SK-N-SH (cell line): ENCODE measurements around the gene MEGF6. TPM values are rescaled to one million over a fixed set of nuclear protein-coding genes. Genes with fewer than 3 reads are reported as not detected.

Source experiments
- CTCF ChIA-PET: fragments of 300-600, 350-600 bp; formaldehyde crosslinking; extraction: SDS; loops from one replicate; lab custom pipeline; 2021; lab: Yijun Ruan, JAX
- POLR2A ChIA-PET: fragments of 350-600 bp; sonication (Branson Sonifier 250); formaldehyde crosslinking; extraction: SDS; loops from one replicate; lab custom pipeline; 2020; ENCODE audit warnings: antibody characterized with exemption, inconsistent platforms; lab: Yijun Ruan, JAX
- DNase-seq: peaks from one replicate; pipeline ENCODE4 v3.0.0; 2012
- H2AFZ ChIP-seq: fragments of 200-600 bp; sonication (generic); 2 replicates; pipeline ENCODE4 v1.8.1; 2016; ENCODE audit warnings: antibody characterized with exemption, mild to moderate bottlenecking, low read depth
- H3F3A ChIP-seq: fragments of 200-600 bp; sonication (generic); replicated peaks from 2 replicates; pipeline ENCODE3; 2016; ENCODE audit warnings: antibody characterized with exemption, mild to moderate bottlenecking; ENCODE audit not compliant: insufficient read depth
- H3K27ac ChIP-seq, 2 experiments: fragments of 200-500 bp in 1 of 2; fragments of 200-600 bp in 1 of 2; sonication (Bioruptor generic) in 1 of 2; sonication (generic), shearing (Covaris generic) in 1 of 2; 2 replicates each; pipeline versions ENCODE4 v1.5.1 to v1.6.1; 2014 to 2016; ENCODE audit warnings: low read depth in 2 of 2, inconsistent platforms in 1 of 2, low read length in 1 of 2, mild to moderate bottlenecking in 1 of 2, mixed read lengths in 1 of 2
- H3K27me3 ChIP-seq: fragments of 200-600 bp; sonication (generic), shearing (Covaris generic); 2 replicates; pipeline ENCODE4 v1.6.1; 2016; ENCODE audit warnings: mixed run types; ENCODE audit not compliant: insufficient read depth
- H3K36me3 ChIP-seq, 2 experiments: fragments of 200-500 bp in 1 of 2; fragments of 200-600 bp in 1 of 2; sonication (Bioruptor generic) in 1 of 2; sonication (generic) in 1 of 2; replicated peaks in 1 of 2; 2 replicates each; pipeline versions ENCODE3 to v1.5.1; 2014 to 2016; ENCODE audit warnings: low read length in 1 of 2, mild to moderate bottlenecking in 1 of 2; ENCODE audit not compliant: insufficient read depth in 2 of 2, control insufficient read depth in 1 of 2
- H3K4me1 ChIP-seq, 2 experiments: fragments of 200-500 bp in 1 of 2; fragments of 200-600 bp in 1 of 2; sonication (Bioruptor generic) in 1 of 2; sonication (generic), shearing (Covaris generic) in 1 of 2; 2 replicates each; pipeline versions ENCODE4 v1.5.1 to v1.6.1; 2014 to 2016; ENCODE audit warnings: low read depth in 1 of 2, low read length in 1 of 2, mixed run types in 1 of 2; ENCODE audit not compliant: insufficient read depth in 2 of 2, control insufficient read depth in 1 of 2
- H3K4me2 ChIP-seq: fragments of 200-600 bp; sonication (generic), shearing (Covaris generic); 2 replicates; pipeline ENCODE4 v1.6.1; 2017; ENCODE audit warnings: mixed run types
- H3K4me3 ChIP-seq, 2 experiments: fragments of 200-500 bp in 1 of 2; fragments of 200-600 bp in 1 of 2; sonication (Bioruptor generic) in 1 of 2; sonication (generic), shearing (Covaris generic) in 1 of 2; 2 replicates each; pipeline versions ENCODE4 v1.5.1 to v1.8.1; 2014 to 2016; ENCODE audit warnings: low read depth in 2 of 2, inconsistent platforms in 1 of 2, low read length in 1 of 2, mild to moderate bottlenecking in 1 of 2, mixed read lengths in 1 of 2, moderate library complexity in 1 of 2
- H3K79me2 ChIP-seq: fragments of 200-600 bp; sonication (generic); 2 replicates; pipeline ENCODE4 v1.8.1; 2017; ENCODE audit warnings: mild to moderate bottlenecking; ENCODE audit not compliant: insufficient read depth
- H3K9ac ChIP-seq: fragments of 200-600 bp; sonication (generic); 2 replicates; pipeline ENCODE4 v1.6.1; 2017; ENCODE audit warnings: mixed run types
- H3K9me2 ChIP-seq: fragments of 200-600 bp; sonication (generic); 2 replicates; pipeline ENCODE4 v1.6.1; 2017; ENCODE audit warnings: mixed run types
- H3K9me3 ChIP-seq: fragments of 200-600 bp; sonication (generic); 2 replicates; pipeline ENCODE4 v1.6.1; 2017; ENCODE audit warnings: mixed run types, mild to moderate bottlenecking, moderate library complexity
- H4K20me1 ChIP-seq: fragments of 200-600 bp; sonication (generic); 2 replicates; pipeline ENCODE4 v1.6.1; 2017; ENCODE audit warnings: mild to moderate bottlenecking, mixed run types; ENCODE audit not compliant: insufficient read depth
- CHD2 ChIP-seq: fragments of 150-350 bp; IDR thresholded peaks from 2 replicates; pipeline ENCODE4 v1.6.1; 2018; ENCODE audit warnings: low read length; ENCODE audit not compliant: partially characterized antibody
- EP300 ChIP-seq, 2 experiments: IDR thresholded peaks; 2 replicates each; pipeline versions ENCODE4 v1.4.0 to v1.6.1; 2012; ENCODE audit warnings: borderline replicate concordance in 1 of 2, low read depth in 1 of 2, low read length in 1 of 2
- FOSL2 ChIP-seq: IDR thresholded peaks from 2 replicates; pipeline ENCODE4 v1.4.0; 2012; ENCODE audit warnings: low read depth, mild to moderate bottlenecking, moderate library complexity, borderline replicate concordance
- FOXJ3 ChIP-seq: sonication (generic); formaldehyde crosslinking; IDR thresholded peaks from 2 replicates; pipeline ENCODE4 v1.5.1; 2020; ENCODE audit warnings: mild to moderate bottlenecking, missing genetic modification reagents
- FOXM1 ChIP-seq: IDR thresholded peaks from 2 replicates; pipeline ENCODE4 v1.4.0; 2012; ENCODE audit warnings: low read depth, mild to moderate bottlenecking
- MEF2A ChIP-seq: IDR thresholded peaks from 2 replicates; pipeline ENCODE4 v1.4.0; 2012; ENCODE audit warnings: low read depth, borderline replicate concordance
- MXI1 ChIP-seq: IDR thresholded peaks from 2 replicates; pipeline ENCODE4 v1.6.1; 2012; ENCODE audit warnings: mild to moderate bottlenecking, low read depth, low read length, improper control_type of control experiment
- NFIC ChIP-seq: IDR thresholded peaks from 2 replicates; pipeline ENCODE4 v1.4.0; 2012; ENCODE audit warnings: borderline replicate concordance
- PBX3 ChIP-seq: IDR thresholded peaks from 2 replicates; pipeline ENCODE4; 2012
- RAD21 ChIP-seq: IDR thresholded peaks from 2 replicates; pipeline ENCODE4 v1.6.1; 2012; ENCODE audit warnings: mild to moderate bottlenecking, low read length
- RCOR1 ChIP-seq: fragments of 150-350 bp; IDR thresholded peaks from 2 replicates; pipeline ENCODE4 v1.6.1; 2017; ENCODE audit warnings: antibody characterized with exemption, low read length
- SIN3A ChIP-seq: IDR thresholded peaks from 2 replicates; pipeline ENCODE4 v1.6.1; 2012; ENCODE audit warnings: low read depth, mild to moderate bottlenecking, low read length, moderate library complexity, borderline replicate concordance
- TAF1 ChIP-seq: IDR thresholded peaks from 2 replicates; pipeline ENCODE4 v1.6.1; 2012; ENCODE audit warnings: low read depth, mild to moderate bottlenecking, low read length, moderate library complexity, borderline replicate concordance
- TEAD4 ChIP-seq: IDR thresholded peaks from 2 replicates; pipeline ENCODE4 v1.4.0; 2012; ENCODE audit warnings: mild to moderate bottlenecking, borderline replicate concordance; ENCODE audit not compliant: insufficient read depth
- ZBTB33 ChIP-seq: IDR thresholded peaks from 2 replicates; pipeline ENCODE4 v1.4.0; 2012; ENCODE audit warnings: low read depth, borderline replicate concordance
- WGBS: methylation state at CpG from one replicate; pipeline ENCODE4 v1.1.6; 2017; ENCODE audit warnings: low lambda C conversion rate; 5-methylcytosine and 5-hydroxymethylcytosine counted together
- polyA plus RNA-seq, 3 experiments: library from polyadenylated mRNA; depleted of rRNA; stranded (reverse); fragments of >200 nt; gene quantifications; 2 replicates each; pipeline ENCODE4 v1.2.3, GENCODE V29; 2012
- TF ChIP-seq, protein P1 (sequence below): IDR thresholded peaks from 2 replicates; pipeline ENCODE4 v1.4.0; 2012; ENCODE audit warnings: low read depth, borderline replicate concordance
- TF ChIP-seq, protein P2 (sequence below): fragments of 150-350 bp; IDR thresholded peaks from 2 replicates; pipeline ENCODE4 v1.6.1; 2016; ENCODE audit warnings: mild to moderate bottlenecking, low read depth, low read length
- TF ChIP-seq, protein P3 (sequence below): IDR thresholded peaks from 2 replicates; pipeline ENCODE4 v1.6.1; 2012; ENCODE audit warnings: mild to moderate bottlenecking, low read depth, low read length, moderate library complexity
- TF ChIP-seq, protein P4 (sequence below): fragments of 200-600 bp; sonication (generic); IDR thresholded peaks from 2 replicates; pipeline ENCODE4 v1.6.1; 2017; ENCODE audit warnings: antibody characterized with exemption, mild to moderate bottlenecking, moderate library complexity

Gene MEGF6
- polyA plus RNA-seq, 1 of the 3 experiments (the other 2 are of a cell fraction), result 7.6 TPM

DNA sequence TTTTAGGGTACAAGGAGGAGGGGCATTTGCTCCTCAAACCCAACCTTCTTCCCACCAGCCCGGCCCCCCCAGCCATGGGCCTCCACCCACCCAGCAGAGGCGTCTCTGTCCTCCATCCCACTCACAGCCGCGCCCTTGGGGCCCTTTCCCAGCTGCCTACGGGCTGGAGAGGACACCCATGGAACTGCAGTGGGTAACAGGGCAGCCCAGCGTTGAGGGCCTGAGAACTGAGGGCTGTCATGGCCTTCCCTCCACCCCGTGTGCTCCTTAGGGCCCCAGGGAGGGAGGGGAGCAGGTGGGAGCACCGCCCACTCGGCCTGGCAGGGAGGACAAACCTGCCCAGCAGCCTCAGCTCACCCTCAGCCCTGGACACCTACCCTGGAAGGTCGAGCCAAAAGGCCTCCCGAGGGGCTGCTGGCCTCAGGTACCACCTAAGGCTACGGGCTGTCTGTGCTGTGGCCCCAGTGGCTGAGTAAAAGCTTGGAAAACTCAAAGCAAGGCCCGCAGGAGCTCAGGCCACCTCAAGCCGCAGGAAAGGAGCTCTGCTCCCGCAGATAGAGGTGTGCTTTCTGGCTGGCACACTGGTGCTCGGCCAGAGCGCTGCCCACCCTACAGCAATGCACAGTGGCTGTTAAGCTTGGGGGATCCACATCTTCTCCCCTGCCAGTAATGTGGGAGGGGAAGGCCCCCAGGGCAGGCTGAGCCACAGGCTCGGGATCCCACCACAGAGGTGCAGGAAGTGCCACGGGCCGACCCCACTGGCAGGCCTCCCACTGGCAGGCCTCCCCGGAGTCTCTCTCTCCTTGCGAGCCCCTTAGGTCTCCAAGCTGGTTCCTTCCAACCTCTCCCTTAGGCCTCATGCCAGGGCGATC is 159.1 kb downstream of the MEGF6 start:
- no peaks in the 10 kb centered on the region for H3K79me2 ChIP-seq
- ChIA-PET CTCF (interaction anchor here (0.5 to 4.1 kb wide), 80 partner anchors 9 to 1033 kb away, joined by 3 to 114 read pairs (median 6); partner anchors contain the start of genes CCDC27, DFFB, LRRC47 and TP73), POLR2A (interaction anchor here (1.1 kb wide), 1 partner anchor 167 kb away, joined by 4 read pairs; no protein-coding TSS in a partner anchor)
- DNase-seq, result no peak
- no peak overlapping the region for H3K9ac ChIP-seq
- H3K4me1 ChIP-seq, result peaks cover 0 to 7% of the 10 kb centered on the region in 2 experiments; a peak in 1 of 4 replicates
- no peaks in the 10 kb centered on the region for H3K36me3 ChIP-seq
- H3F3A ChIP-seq, result no peaks in the 10 kb centered on the region
- no peak overlapping the region for H3K4me2 ChIP-seq
- no peak overlapping the region for H2AFZ ChIP-seq
- no peaks in the 10 kb centered on the region for H3K9me3 ChIP-seq
- no peak for TF ChIP-seq ZBTB33
- TF ChIP-seq, protein P1, sequence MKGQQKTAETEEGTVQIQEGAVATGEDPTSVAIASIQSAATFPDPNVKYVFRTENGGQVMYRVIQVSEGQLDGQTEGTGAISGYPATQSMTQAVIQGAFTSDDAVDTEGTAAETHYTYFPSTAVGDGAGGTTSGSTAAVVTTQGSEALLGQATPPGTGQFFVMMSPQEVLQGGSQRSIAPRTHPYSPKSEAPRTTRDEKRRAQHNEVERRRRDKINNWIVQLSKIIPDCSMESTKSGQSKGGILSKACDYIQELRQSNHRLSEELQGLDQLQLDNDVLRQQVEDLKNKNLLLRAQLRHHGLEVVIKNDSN, result no peak
- TF ChIP-seq, protein P2, sequence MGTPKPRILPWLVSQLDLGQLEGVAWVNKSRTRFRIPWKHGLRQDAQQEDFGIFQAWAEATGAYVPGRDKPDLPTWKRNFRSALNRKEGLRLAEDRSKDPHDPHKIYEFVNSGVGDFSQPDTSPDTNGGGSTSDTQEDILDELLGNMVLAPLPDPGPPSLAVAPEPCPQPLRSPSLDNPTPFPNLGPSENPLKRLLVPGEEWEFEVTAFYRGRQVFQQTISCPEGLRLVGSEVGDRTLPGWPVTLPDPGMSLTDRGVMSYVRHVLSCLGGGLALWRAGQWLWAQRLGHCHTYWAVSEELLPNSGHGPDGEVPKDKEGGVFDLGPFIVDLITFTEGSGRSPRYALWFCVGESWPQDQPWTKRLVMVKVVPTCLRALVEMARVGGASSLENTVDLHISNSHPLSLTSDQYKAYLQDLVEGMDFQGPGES, result no peak
- TF ChIP-seq RAD21, result no peak
- TF ChIP-seq, protein P3, sequence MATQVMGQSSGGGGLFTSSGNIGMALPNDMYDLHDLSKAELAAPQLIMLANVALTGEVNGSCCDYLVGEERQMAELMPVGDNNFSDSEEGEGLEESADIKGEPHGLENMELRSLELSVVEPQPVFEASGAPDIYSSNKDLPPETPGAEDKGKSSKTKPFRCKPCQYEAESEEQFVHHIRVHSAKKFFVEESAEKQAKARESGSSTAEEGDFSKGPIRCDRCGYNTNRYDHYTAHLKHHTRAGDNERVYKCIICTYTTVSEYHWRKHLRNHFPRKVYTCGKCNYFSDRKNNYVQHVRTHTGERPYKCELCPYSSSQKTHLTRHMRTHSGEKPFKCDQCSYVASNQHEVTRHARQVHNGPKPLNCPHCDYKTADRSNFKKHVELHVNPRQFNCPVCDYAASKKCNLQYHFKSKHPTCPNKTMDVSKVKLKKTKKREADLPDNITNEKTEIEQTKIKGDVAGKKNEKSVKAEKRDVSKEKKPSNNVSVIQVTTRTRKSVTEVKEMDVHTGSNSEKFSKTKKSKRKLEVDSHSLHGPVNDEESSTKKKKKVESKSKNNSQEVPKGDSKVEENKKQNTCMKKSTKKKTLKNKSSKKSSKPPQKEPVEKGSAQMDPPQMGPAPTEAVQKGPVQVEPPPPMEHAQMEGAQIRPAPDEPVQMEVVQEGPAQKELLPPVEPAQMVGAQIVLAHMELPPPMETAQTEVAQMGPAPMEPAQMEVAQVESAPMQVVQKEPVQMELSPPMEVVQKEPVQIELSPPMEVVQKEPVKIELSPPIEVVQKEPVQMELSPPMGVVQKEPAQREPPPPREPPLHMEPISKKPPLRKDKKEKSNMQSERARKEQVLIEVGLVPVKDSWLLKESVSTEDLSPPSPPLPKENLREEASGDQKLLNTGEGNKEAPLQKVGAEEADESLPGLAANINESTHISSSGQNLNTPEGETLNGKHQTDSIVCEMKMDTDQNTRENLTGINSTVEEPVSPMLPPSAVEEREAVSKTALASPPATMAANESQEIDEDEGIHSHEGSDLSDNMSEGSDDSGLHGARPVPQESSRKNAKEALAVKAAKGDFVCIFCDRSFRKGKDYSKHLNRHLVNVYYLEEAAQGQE, result no peak
- no peak for TF ChIP-seq MXI1
- TF ChIP-seq PBX3, result no peak
- TF ChIP-seq TAF1, result no peak
- no peak for TF ChIP-seq CHD2
- TF ChIP-seq FOXJ3 (CRISPR knock-in tag), result no peak
- no peak for TF ChIP-seq FOSL2
- TF ChIP-seq SIN3A, result no peak
- no peak for TF ChIP-seq EP300 (IDR thresholded peaks at IDR 0.05; ENCODE audit: borderline replicate concordance in 1 of 2, low read depth in 1 of 2, low read length in 1 of 2)
- no peak for TF ChIP-seq RCOR1
- TF ChIP-seq NFIC, result no peak
- no peak for TF ChIP-seq FOXM1
- TF ChIP-seq MEF2A, result no peak
- no peak for TF ChIP-seq TEAD4
- TF ChIP-seq, protein P4, sequence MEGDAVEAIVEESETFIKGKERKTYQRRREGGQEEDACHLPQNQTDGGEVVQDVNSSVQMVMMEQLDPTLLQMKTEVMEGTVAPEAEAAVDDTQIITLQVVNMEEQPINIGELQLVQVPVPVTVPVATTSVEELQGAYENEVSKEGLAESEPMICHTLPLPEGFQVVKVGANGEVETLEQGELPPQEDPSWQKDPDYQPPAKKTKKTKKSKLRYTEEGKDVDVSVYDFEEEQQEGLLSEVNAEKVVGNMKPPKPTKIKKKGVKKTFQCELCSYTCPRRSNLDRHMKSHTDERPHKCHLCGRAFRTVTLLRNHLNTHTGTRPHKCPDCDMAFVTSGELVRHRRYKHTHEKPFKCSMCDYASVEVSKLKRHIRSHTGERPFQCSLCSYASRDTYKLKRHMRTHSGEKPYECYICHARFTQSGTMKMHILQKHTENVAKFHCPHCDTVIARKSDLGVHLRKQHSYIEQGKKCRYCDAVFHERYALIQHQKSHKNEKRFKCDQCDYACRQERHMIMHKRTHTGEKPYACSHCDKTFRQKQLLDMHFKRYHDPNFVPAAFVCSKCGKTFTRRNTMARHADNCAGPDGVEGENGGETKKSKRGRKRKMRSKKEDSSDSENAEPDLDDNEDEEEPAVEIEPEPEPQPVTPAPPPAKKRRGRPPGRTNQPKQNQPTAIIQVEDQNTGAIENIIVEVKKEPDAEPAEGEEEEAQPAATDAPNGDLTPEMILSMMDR, result no peak
- no peaks in the 10 kb centered on the region for H3K27me3 ChIP-seq
- 24% methylated on average over 4 of the region's 23 CpGs for WGBS
- no peaks in the 10 kb centered on the region for H4K20me1 ChIP-seq
- H3K4me3 ChIP-seq, result no peak overlapping the region
- no peaks in the 10 kb centered on the region for H3K9me2 ChIP-seq
- no peak overlapping the region for H3K27ac ChIP-seq
